ENCODE results near the gene IL24.

IL24 gene

GRCh38 chr1:206940588-206940936 lies 43.3 kb downstream of the IL24 start:
- H3K4me3 ChIP-seq (ENCODE audit: low read depth, low read length): no peak overlapping the region
- no peak for TF ChIP-seq CTCF (IDR thresholded peaks at IDR 0.05; ENCODE audit: insufficient read depth, low read depth, low read length, missing control alignments)

DNA sequence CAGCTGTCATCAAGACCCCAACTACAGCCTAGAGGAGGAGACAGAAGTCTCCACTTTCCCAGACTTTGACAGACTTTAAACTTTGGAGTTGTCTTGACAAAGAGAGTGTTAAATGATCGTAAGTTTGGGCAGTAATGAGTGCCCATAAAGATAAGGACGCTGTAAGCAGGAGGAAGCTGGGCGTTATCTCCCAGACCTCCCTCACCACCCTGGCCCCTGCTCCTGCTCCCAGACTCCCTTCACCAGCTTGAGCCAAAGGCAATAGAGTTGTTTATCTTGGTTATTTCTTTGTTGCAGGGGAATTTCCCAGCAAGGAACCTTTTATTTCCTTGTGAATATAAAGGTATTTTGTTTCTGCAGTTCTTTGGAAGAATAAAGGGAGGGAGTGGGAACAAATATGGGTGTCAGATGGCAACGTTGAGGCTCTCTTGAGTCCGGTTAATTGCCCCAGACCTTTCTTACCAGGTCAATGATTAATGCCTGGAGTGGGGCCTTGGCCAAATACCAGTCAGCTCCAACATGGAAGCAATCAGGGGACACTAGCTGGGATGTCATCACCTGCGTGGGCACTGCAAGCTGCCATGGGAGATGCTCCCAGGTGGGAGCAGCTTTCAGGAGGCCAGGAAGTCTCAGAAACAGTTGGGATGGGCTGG lies 44.6 kb downstream of the IL24 start:
- TF ChIP-seq CTCF (IDR thresholded peaks at IDR 0.05; ENCODE audit: insufficient read depth, low read depth, low read length, missing control alignments): no peak
- no peak overlapping the region for H3K4me3 ChIP-seq (ENCODE audit: low read depth, low read length)
- DNase-seq (ENCODE audit: low read depth): no peak

More at GRCh38 chr1:206940588-206940936, 43.3 kb downstream of the IL24 start:
- DNase-seq (ENCODE audit: low read depth): no peak

DNA sequence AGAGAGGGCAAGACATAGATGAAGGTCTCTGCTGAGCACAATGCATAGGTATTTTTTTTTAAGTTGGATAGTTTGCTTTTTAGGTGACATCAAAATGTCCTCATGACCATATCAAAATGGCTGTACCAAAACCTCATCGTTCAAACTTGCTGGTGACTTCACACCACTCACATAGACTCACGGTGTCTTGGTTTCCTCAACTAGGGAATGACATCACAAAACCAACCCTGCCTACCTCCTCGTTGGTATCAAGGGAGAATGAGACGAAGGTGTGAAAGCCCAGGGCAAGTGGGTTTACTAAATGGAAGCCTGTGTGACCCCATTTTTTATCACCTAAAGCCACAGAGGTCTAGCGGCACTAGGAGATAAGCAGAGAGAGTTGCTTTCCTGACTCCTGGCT lies 47.5 kb downstream of the IL24 start:
- DNase-seq (ENCODE audit: low read depth): no peak
- H3K4me3 ChIP-seq (ENCODE audit: low read depth, low read length): no peak overlapping the region
- no peak for TF ChIP-seq CTCF (IDR thresholded peaks at IDR 0.05; ENCODE audit: insufficient read depth, low read depth, low read length, missing control alignments)

GRCh38 chr1:206945779-206946178 lies 48.5 kb downstream of the IL24 start:
- no peak for DNase-seq (ENCODE audit: low read depth)
- no peak overlapping the region for H3K4me3 ChIP-seq (ENCODE audit: low read depth, low read length)
- no peak for TF ChIP-seq CTCF (IDR thresholded peaks at IDR 0.05; ENCODE audit: insufficient read depth, low read depth, low read length, missing control alignments)

- H3K4me3 ChIP-seq (ENCODE audit: low read depth, low read length): no peak within 1 kb of the TSS
- no peak for TF ChIP-seq CTCF (IDR thresholded peaks at IDR 0.05; ENCODE audit: insufficient read depth, low read depth, low read length, missing control alignments)
- no peak for DNase-seq (ENCODE audit: low read depth)
These were observed 49.0 kb downstream of the IL24 start, which contains the start of gene PIGR for GRCh38 chr1:206946261-206946660. TSS of gene PIGR (minus strand) at chr1:206946466. CDS start at chr1:206940531, 5,935 bp downstream.

- no peak for DNase-seq (ENCODE audit: low read depth)
- TF ChIP-seq CTCF (IDR thresholded peaks at IDR 0.05; ENCODE audit: insufficient read depth, low read depth, low read length, missing control alignments): no peak
- no peak overlapping the region for H3K4me3 ChIP-seq (ENCODE audit: low read depth, low read length)
These were observed 50.0 kb downstream of the IL24 start for GRCh38 chr1:206947255-206947654.

- H3K4me3 ChIP-seq (ENCODE audit: low read depth, low read length): no peak overlapping the region
- no peak for DNase-seq (ENCODE audit: low read depth)
- TF ChIP-seq CTCF (IDR thresholded peaks at IDR 0.05; ENCODE audit: insufficient read depth, low read depth, low read length, missing control alignments): no peak
These were observed 52.0 kb downstream of the IL24 start for GRCh38 chr1:206949208-206949607.
